ENCODE results near the gene MMADHC. TPM values are rescaled to one million over a fixed set of nuclear protein-coding genes. Genes with fewer than 3 reads are reported as not detected.
A peak's percentile ranks its signal among the peaks of the same experiment; 100 is the strongest.

The MMADHC gene
- total RNA-seq, 1 donor from 2014 or later: 150 TPM

- Histone ChIP-seq H3K9me3 (ENCODE audit: control insufficient read depth in 3 of 3, low read length in 3 of 3) (no peaks in the 10 kb centered on the region), H3K9ac (ENCODE audit: low read depth in 1 of 3, low read length in 3 of 3) (no peak overlapping the region), H3K4me1 (ENCODE audit: control insufficient read depth in 3 of 3, insufficient read depth in 3 of 3, low read length in 3 of 3) (no peaks in the 10 kb centered on the region), H3K36me3 (ENCODE audit: control insufficient read depth in 3 of 3, insufficient read depth in 3 of 3, low read length in 3 of 3) (no peaks in the 10 kb centered on the region), H3K4me3 (ENCODE audit: low read length in 3 of 3) (no peak overlapping the region), H3K27ac (ENCODE audit: low read depth, low read length) (no peak overlapping the region), H3K27me3 (ENCODE audit: control insufficient read depth in 3 of 3, insufficient read depth in 3 of 3, low read length in 3 of 3) (no peaks in the 10 kb centered on the region)
Measured at GRCh38 chr2:149613704-149614103, 26.1 kb upstream of the MMADHC start.

- no peak overlapping the region for H3K4me3 ChIP-seq (ENCODE audit: low read length in 3 of 3)
- H3K4me1 ChIP-seq (ENCODE audit: control insufficient read depth in 3 of 3, insufficient read depth in 3 of 3, low read length in 3 of 3): no peaks in the 10 kb centered on the region
- no peaks in the 10 kb centered on the region for H3K9me3 ChIP-seq (ENCODE audit: control insufficient read depth in 3 of 3, low read length in 3 of 3)
- H3K27me3 ChIP-seq (ENCODE audit: control insufficient read depth in 3 of 3, insufficient read depth in 3 of 3, low read length in 3 of 3): no peaks in the 10 kb centered on the region
- no peaks in the 10 kb centered on the region for H3K36me3 ChIP-seq (ENCODE audit: control insufficient read depth in 3 of 3, insufficient read depth in 3 of 3, low read length in 3 of 3)
- H3K27ac ChIP-seq (ENCODE audit: low read depth, low read length): no peak overlapping the region
- H3K9ac ChIP-seq (ENCODE audit: low read depth in 1 of 3, low read length in 3 of 3): no peak overlapping the region
Measured at GRCh38 chr2:149612122-149612521, 24.5 kb upstream of the MMADHC start.

DNA sequence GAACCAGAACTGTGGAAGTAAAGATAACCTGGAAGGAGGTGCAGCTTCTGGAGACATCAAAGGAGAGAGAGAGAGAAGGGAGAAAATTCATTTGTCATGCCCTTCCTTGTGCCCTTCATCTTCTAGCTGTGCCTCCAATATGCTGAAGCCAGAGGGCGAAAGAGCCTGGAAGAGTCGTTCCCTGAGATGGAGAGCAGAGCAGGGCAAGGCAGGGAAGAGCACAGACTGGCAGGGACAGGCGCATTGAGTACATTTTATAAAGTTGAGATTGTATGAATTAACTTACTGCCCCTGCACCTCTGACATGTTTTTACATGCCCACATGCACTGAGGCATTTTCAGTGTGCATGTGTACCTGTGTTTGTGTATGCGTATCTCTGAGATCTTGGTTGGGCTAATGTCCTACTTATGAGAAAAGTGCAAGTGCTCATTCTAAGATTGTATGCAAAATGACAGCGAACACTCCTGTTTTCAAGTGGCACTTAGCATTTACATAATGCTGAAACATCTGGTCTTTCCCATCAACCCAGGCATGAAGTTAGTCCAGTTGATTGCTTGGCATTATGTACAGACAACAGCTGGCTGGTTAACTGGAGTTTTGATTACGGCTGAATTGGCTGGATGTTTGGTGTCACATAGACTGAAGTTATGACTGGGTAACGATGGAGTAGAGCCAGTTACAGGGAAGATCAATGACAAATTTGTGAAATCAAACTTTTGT lies 23.7 kb upstream of the MMADHC start:
- Histone ChIP-seq H3K27me3 (ENCODE audit: control insufficient read depth in 3 of 3, insufficient read depth in 3 of 3, low read length in 3 of 3) (no peaks in the 10 kb centered on the region), H3K4me3 (ENCODE audit: low read length in 3 of 3) (no peak overlapping the region), H3K9me3 (ENCODE audit: control insufficient read depth in 3 of 3, low read length in 3 of 3) (no peaks in the 10 kb centered on the region), H3K9ac (ENCODE audit: low read depth in 1 of 3, low read length in 3 of 3) (no peak overlapping the region), H3K27ac (ENCODE audit: low read depth, low read length) (no peak overlapping the region), H3K4me1 (ENCODE audit: control insufficient read depth in 3 of 3, insufficient read depth in 3 of 3, low read length in 3 of 3) (no peaks in the 10 kb centered on the region), H3K36me3 (ENCODE audit: control insufficient read depth in 3 of 3, insufficient read depth in 3 of 3, low read length in 3 of 3) (no peaks in the 10 kb centered on the region)

GRCh38 chr2:149606251-149606811 lies 18.8 kb upstream of the MMADHC start:
- Histone ChIP-seq H3K9ac (ENCODE audit: low read depth in 1 of 3, low read length in 3 of 3) (no peak overlapping the region), H3K4me3 (ENCODE audit: low read length in 3 of 3) (no peak overlapping the region), H3K4me1 (ENCODE audit: control insufficient read depth in 3 of 3, insufficient read depth in 3 of 3, low read length in 3 of 3) (no peaks in the 10 kb centered on the region), H3K27me3 (ENCODE audit: control insufficient read depth in 3 of 3, insufficient read depth in 3 of 3, low read length in 3 of 3) (no peaks in the 10 kb centered on the region), H3K27ac (ENCODE audit: low read depth, low read length) (no peak overlapping the region), H3K9me3 (ENCODE audit: control insufficient read depth in 3 of 3, low read length in 3 of 3) (no peaks in the 10 kb centered on the region), H3K36me3 (ENCODE audit: control insufficient read depth in 3 of 3, insufficient read depth in 3 of 3, low read length in 3 of 3) (no peaks in the 10 kb centered on the region)

GRCh38 chr2:149603248-149603647 lies 15.7 kb upstream of the MMADHC start:
- no peaks in the 10 kb centered on the region for H3K9me3 ChIP-seq (ENCODE audit: control insufficient read depth in 3 of 3, low read length in 3 of 3)
- no peak overlapping the region for H3K9ac ChIP-seq (ENCODE audit: low read depth in 1 of 3, low read length in 3 of 3)
- no peak overlapping the region for H3K4me3 ChIP-seq (ENCODE audit: low read length in 3 of 3)

DNA sequence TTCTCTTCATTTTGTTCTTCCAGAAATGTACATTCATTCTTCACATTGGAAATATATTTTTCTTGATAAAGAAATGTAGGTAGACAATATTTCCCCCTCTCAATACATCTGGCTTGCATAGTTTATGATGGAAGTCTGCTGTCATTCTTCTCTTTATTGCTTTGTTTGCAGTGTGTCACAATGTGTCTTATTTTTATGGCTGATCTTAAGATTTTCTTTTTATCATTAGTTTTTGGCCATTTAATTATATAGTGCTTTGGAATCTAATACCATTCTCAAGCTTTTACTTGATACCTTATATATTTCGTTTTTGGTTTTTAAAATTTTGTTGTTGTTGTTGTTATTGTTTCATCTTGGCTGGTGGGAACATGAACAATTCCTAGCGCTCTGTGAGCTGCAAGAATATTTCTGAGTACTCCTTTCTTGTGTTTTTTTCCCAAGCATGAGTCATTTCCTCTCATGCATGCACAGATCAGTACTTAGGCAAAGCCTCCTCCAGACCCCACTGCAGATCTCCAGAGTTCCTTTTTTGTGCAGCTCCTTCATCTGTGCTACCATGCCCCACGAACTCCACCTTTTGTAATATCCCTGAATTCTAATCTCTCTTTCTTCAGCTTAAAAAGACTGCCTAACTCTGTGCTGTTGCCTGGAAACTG lies 13.7 kb upstream of the MMADHC start:
- no peak overlapping the region for H3K4me3 ChIP-seq (ENCODE audit: low read length in 3 of 3)
- H3K9ac ChIP-seq (ENCODE audit: low read depth in 1 of 3, low read length in 3 of 3): no peak overlapping the region
- H3K4me1 ChIP-seq (ENCODE audit: control insufficient read depth in 3 of 3, insufficient read depth in 3 of 3, low read length in 3 of 3): peaks cover 3 to 8% (median 7%) of the 10 kb centered on the region in 3 donors
- no peaks in the 10 kb centered on the region for H3K36me3 ChIP-seq (ENCODE audit: control insufficient read depth in 3 of 3, insufficient read depth in 3 of 3, low read length in 3 of 3)
- no peak overlapping the region for H3K27ac ChIP-seq (ENCODE audit: low read depth, low read length)
- no peaks in the 10 kb centered on the region for H3K9me3 ChIP-seq (ENCODE audit: control insufficient read depth in 3 of 3, low read length in 3 of 3)
- no peaks in the 10 kb centered on the region for H3K27me3 ChIP-seq (ENCODE audit: control insufficient read depth in 3 of 3, insufficient read depth in 3 of 3, low read length in 3 of 3)

More at GRCh38 chr2:149603248-149603647, 15.7 kb upstream of the MMADHC start:
- Histone ChIP-seq H3K36me3 (ENCODE audit: control insufficient read depth in 3 of 3, insufficient read depth in 3 of 3, low read length in 3 of 3) (no peaks in the 10 kb centered on the region), H3K27ac (ENCODE audit: low read depth, low read length) (no peak overlapping the region), H3K4me1 (ENCODE audit: control insufficient read depth in 3 of 3, insufficient read depth in 3 of 3, low read length in 3 of 3) (no peaks in the 10 kb centered on the region), H3K27me3 (ENCODE audit: control insufficient read depth in 3 of 3, insufficient read depth in 3 of 3, low read length in 3 of 3) (no peaks in the 10 kb centered on the region)

- Histone ChIP-seq H3K9ac (ENCODE audit: low read depth in 1 of 3, low read length in 3 of 3) (peak overlapping the region in 2 of 3 donors; percentile 27 to 45), H3K9me3 (ENCODE audit: control insufficient read depth in 3 of 3, low read length in 3 of 3) (no peaks in the 10 kb centered on the region), H3K4me3 (ENCODE audit: low read length in 3 of 3) (peak overlapping the region; percentile 32 to 38 (median 37)), H3K27ac (ENCODE audit: low read depth, low read length) (peak overlapping the region; percentile 15), H3K27me3 (ENCODE audit: control insufficient read depth in 3 of 3, insufficient read depth in 3 of 3, low read length in 3 of 3) (no peaks in the 10 kb centered on the region), H3K36me3 (ENCODE audit: control insufficient read depth in 3 of 3, insufficient read depth in 3 of 3, low read length in 3 of 3) (no peaks in the 10 kb centered on the region), H3K4me1 (ENCODE audit: control insufficient read depth in 3 of 3, insufficient read depth in 3 of 3, low read length in 3 of 3) (peaks cover 3 to 8% (median 7%) of the 10 kb centered on the region in 3 donors)
Measured at GRCh38 chr2:149597668-149598326, 10.2 kb upstream of the MMADHC start.

- Histone ChIP-seq H3K27me3 (ENCODE audit: control insufficient read depth in 3 of 3, insufficient read depth in 3 of 3, low read length in 3 of 3) (no peaks in the 10 kb centered on the region), H3K9ac (ENCODE audit: low read depth in 1 of 3, low read length in 3 of 3) (no peak overlapping the region), H3K4me1 (ENCODE audit: control insufficient read depth in 3 of 3, insufficient read depth in 3 of 3, low read length in 3 of 3) (peaks cover 3 to 8% (median 7%) of the 10 kb centered on the region in 3 donors)
Measured at GRCh38 chr2:149597050-149597667, 9.6 kb upstream of the MMADHC start.

GRCh38 chr2:149596471-149596870 lies 8.9 kb upstream of the MMADHC start:
- Histone ChIP-seq H3K4me1 (ENCODE audit: control insufficient read depth in 3 of 3, insufficient read depth in 3 of 3, low read length in 3 of 3) (peaks cover 3 to 8% (median 7%) of the 10 kb centered on the region in 3 donors), H3K27me3 (ENCODE audit: control insufficient read depth in 3 of 3, insufficient read depth in 3 of 3, low read length in 3 of 3) (no peaks in the 10 kb centered on the region), H3K9me3 (ENCODE audit: control insufficient read depth in 3 of 3, low read length in 3 of 3) (no peaks in the 10 kb centered on the region), H3K36me3 (ENCODE audit: control insufficient read depth in 3 of 3, insufficient read depth in 3 of 3, low read length in 3 of 3) (no peaks in the 10 kb centered on the region), H3K9ac (ENCODE audit: low read depth in 1 of 3, low read length in 3 of 3) (no peak overlapping the region), H3K4me3 (ENCODE audit: low read length in 3 of 3) (no peak overlapping the region), H3K27ac (ENCODE audit: low read depth, low read length) (no peak overlapping the region)

More at GRCh38 chr2:149597050-149597667, 9.6 kb upstream of the MMADHC start:
- Histone ChIP-seq H3K36me3 (ENCODE audit: control insufficient read depth in 3 of 3, insufficient read depth in 3 of 3, low read length in 3 of 3) (no peaks in the 10 kb centered on the region), H3K9me3 (ENCODE audit: control insufficient read depth in 3 of 3, low read length in 3 of 3) (no peaks in the 10 kb centered on the region), H3K4me3 (ENCODE audit: low read length in 3 of 3) (no peak overlapping the region), H3K27ac (ENCODE audit: low read depth, low read length) (no peak overlapping the region)
